IPS-20b (cell line): ENCODE data around the gene BARD1.
A peak's percentile ranks its signal among the peaks of the same experiment; 100 is the strongest.

Source experiments
- H3K27ac ChIP-seq: one replicate; pipeline ENCODE4 v1.5.1; 2013; ENCODE audit warnings: low read length
- H3K27me3 ChIP-seq: 2 replicates; pipeline ENCODE4 v1.6.1; 2013; ENCODE audit warnings: mild to moderate bottlenecking, low read length, inconsistent platforms; ENCODE audit not compliant: insufficient read depth
- H3K36me3 ChIP-seq: 2 replicates; pipeline ENCODE4 v1.6.1; 2013; ENCODE audit warnings: low read depth, mild to moderate bottlenecking, inconsistent platforms, low read length, moderate library complexity; ENCODE audit not compliant: insufficient read depth
- H3K4me1 ChIP-seq: 2 replicates; pipeline ENCODE4 v1.6.1; 2013; ENCODE audit warnings: mild to moderate bottlenecking, control low read depth, inconsistent platforms, low read length, moderate library complexity; ENCODE audit not compliant: insufficient read depth
- H3K4me3 ChIP-seq: 2 replicates; pipeline ENCODE4 v1.5.1; 2013; ENCODE audit warnings: mild to moderate bottlenecking, low read length, inconsistent platforms
- H3K9ac ChIP-seq: 2 replicates; pipeline ENCODE4 v1.6.1; 2013; ENCODE audit warnings: low read depth, mild to moderate bottlenecking, inconsistent platforms, low read length, moderate library complexity
- H3K9me3 ChIP-seq: 2 replicates; pipeline ENCODE4 v1.6.1; 2013; ENCODE audit warnings: mild to moderate bottlenecking, low read depth, low read length, inconsistent platforms; ENCODE audit not compliant: insufficient read depth

The BARD1 gene

DNA sequence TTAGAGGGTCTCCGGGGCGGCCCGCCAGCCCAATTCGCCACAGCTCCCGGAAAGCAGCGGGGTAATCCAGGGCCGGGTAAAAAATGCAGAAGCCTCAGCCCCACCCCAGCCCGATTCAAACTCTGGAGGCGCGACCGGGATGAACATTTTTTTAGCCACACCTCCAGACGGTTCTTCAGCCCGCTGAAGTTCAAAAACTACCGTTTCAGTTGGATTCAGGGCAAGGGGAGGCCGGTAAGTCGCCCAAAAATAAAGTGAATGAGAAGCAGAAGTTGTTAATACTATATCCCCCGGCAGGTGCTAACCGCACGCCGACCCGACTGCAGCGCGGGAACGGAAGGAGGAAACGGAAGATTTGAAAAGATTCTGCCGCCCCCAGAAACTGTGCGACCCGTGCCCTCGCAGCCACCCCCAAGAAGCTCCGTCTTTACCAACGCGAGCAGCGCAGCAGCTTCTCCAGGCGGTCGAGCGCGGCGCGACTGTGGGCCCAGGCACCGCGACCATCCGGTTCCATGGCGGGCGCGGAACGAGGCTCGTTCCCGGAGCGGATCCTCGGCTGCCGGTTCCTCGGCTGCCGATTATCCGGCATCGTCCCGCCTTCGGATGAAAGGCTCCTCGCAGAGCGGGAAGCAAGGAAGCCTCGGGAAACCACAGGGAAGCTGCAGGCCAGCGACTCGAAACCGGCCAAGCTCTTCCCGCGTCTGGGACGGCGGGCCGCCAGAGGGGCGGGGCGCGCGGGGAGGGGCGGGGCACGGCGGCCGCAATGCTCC, at the start of gene BARD1:
TSS of gene BARD1 (minus strand) at position 703 of the 770 bp plus-strand sequence. CDS start at position 589, 114 bp downstream.
- H3K9ac ChIP-seq = peak within 1 kb of the TSS; percentile 94
- peaks cover 12% of the 10 kb centered on the region for H3K27me3 ChIP-seq
- H3K4me3 ChIP-seq = peak within 1 kb of the TSS; percentile 95
- peak within 1 kb of the TSS; percentile 90 for H3K27ac ChIP-seq
- peaks cover 4% of the 10 kb centered on the region; the same call in 1 of the 2 replicates for H3K36me3 ChIP-seq
- no peaks in the 10 kb centered on the region for H3K9me3 ChIP-seq
- peaks cover 25% of the 10 kb centered on the region; the same call in 1 of the 2 replicates for H3K4me1 ChIP-seq

- H3K4me3 ChIP-seq = no peak overlapping the region
- no peaks in the 10 kb centered on the region for H3K9me3 ChIP-seq
- 0 out of 2 replicates have a peak, but pooled peaks cover 3% of the 10 kb centered on the region for H3K4me1 ChIP-seq
- H3K27ac ChIP-seq = no peak overlapping the region
- no peaks in the 10 kb centered on the region for H3K36me3 ChIP-seq
- H3K9ac ChIP-seq = no peak overlapping the region
- H3K27me3 ChIP-seq = no peaks in the 10 kb centered on the region
Measured at GRCh38 chr2:214856137-214856536, 46.7 kb upstream of the BARD1 start.

- Histone ChIP-seq H3K27ac (no peak overlapping the region), H3K36me3 (no peaks in the 10 kb centered on the region), H3K27me3 (no peaks in the 10 kb centered on the region), H3K4me3 (no peak overlapping the region), H3K9me3 (no peaks in the 10 kb centered on the region), H3K9ac (no peak overlapping the region), H3K4me1 (0 out of 2 replicates have a peak, but pooled peaks cover 3% of the 10 kb centered on the region)
Measured at GRCh38 chr2:214853906-214854305, 44.4 kb upstream of the BARD1 start.

DNA sequence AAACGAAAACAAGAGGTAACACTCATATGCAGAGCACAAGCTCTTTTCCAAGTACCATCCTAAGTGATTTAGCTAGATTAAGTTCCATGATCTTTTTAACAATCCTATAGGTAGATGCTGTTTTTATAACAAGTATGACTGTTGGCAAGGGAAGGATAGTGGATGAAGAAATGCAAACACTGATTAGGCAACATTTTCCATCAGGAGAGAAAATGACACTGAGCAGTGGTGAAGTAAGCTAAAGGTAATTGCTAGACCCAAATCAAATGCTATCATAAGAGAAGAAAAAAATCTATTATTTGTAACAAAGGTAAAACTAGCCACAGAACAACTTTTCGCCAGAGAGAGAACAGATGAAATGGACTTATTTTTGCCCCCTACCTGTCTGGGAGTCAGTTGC, 34.3 kb upstream of the BARD1 start:
- H3K27me3 ChIP-seq = no peaks in the 10 kb centered on the region
- H3K27ac ChIP-seq = no peak overlapping the region
- H3K9me3 ChIP-seq = peaks cover 9% of the 10 kb centered on the region
- no peaks in the 10 kb centered on the region for H3K36me3 ChIP-seq
- no peaks in the 10 kb centered on the region for H3K4me1 ChIP-seq
- no peak overlapping the region for H3K9ac ChIP-seq
- H3K4me3 ChIP-seq = no peak overlapping the region

- Histone ChIP-seq H3K9me3 (peaks cover 9% of the 10 kb centered on the region), H3K4me1 (peaks cover 11% of the 10 kb centered on the region; the same call in 1 of the 2 replicates), H3K27ac (no peak overlapping the region), H3K9ac (no peak overlapping the region), H3K4me3 (no peak overlapping the region), H3K27me3 (no peaks in the 10 kb centered on the region), H3K36me3 (no peaks in the 10 kb centered on the region)
Measured at GRCh38 chr2:214839464-214839863, 30.0 kb upstream of the BARD1 start.

GRCh38 chr2:214837466-214837865, 28.0 kb upstream of the BARD1 start:
- no peaks in the 10 kb centered on the region for H3K27me3 ChIP-seq
- peaks cover 9% of the 10 kb centered on the region for H3K9me3 ChIP-seq
- no peaks in the 10 kb centered on the region for H3K36me3 ChIP-seq
- H3K4me1 ChIP-seq = peaks cover 11% of the 10 kb centered on the region; the same call in 1 of the 2 replicates
- H3K27ac ChIP-seq = no peak overlapping the region
- H3K4me3 ChIP-seq = no peak overlapping the region
- H3K9ac ChIP-seq = no peak overlapping the region

DNA sequence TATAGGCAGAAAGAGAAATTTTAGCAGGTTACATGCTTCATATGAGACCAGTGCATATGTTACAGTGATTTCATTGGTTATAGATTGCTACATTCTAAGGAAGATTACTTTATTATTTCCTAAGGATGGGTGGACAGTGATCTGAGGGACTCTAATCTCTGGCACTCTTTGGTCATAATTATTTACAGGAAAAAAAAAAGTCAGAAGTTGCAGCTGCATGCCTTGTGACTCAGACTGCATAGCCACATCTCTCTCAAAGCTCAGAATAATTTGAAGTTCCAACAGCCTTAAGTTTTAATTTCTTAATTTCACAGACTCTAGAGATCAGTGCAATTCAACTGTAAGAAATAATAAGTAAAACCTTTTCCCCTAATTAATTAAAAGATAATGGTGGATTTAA, 27.1 kb upstream of the BARD1 start:
- Histone ChIP-seq H3K4me3 (no peak overlapping the region), H3K27ac (no peak overlapping the region), H3K27me3 (no peaks in the 10 kb centered on the region), H3K36me3 (no peaks in the 10 kb centered on the region), H3K9ac (no peak overlapping the region), H3K4me1 (peaks cover 11% of the 10 kb centered on the region; the same call in 1 of the 2 replicates), H3K9me3 (peaks cover 9% of the 10 kb centered on the region)

- H3K36me3 ChIP-seq = no peaks in the 10 kb centered on the region
- no peak overlapping the region for H3K4me3 ChIP-seq
- no peaks in the 10 kb centered on the region for H3K27me3 ChIP-seq
- no peak overlapping the region for H3K9ac ChIP-seq
- H3K27ac ChIP-seq = no peak overlapping the region
- H3K4me1 ChIP-seq = peaks cover 6% of the 10 kb centered on the region; the same call in 1 of the 2 replicates
- no peaks in the 10 kb centered on the region for H3K9me3 ChIP-seq
Measured at GRCh38 chr2:214830794-214831346, 21.4 kb upstream of the BARD1 start.

DNA sequence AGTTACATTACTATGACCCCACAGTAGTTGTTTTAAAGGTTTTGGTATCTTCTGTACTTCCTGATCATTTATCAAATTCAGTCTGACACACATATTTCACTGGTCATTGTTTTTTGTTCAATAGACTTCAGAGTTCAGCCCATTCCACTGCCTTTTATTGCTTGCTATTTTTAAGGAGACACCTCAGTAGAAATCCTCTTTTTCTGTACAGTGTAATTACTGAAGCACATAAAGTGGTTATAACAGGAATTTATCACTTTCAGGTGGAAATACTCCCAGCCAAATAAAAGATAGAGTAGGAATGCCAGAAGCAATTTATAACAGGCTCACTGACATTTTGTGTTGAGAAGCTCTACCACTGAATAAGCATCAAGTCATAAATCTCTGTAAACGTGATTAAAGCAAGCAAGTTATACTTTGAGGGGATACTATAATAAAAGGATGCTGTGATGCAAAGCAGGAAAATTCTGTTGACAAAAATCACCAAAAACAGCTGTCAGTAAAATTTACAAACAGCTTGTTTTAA, 6.6 kb upstream of the BARD1 start:
- Histone ChIP-seq H3K9ac (no peak overlapping the region), H3K27ac (no peak overlapping the region), H3K4me1 (peaks cover 7% of the 10 kb centered on the region; the same call in 1 of the 2 replicates), H3K36me3 (no peaks in the 10 kb centered on the region), H3K27me3 (peaks cover 4% of the 10 kb centered on the region), H3K9me3 (no peaks in the 10 kb centered on the region), H3K4me3 (no peak overlapping the region)

GRCh38 chr2:214810671-214811070, 1.2 kb upstream of the BARD1 start:
- peak overlapping the region; percentile 82; the same call in 1 of the 2 replicates for H3K9ac ChIP-seq
- H3K4me1 ChIP-seq = peaks cover 19% of the 10 kb centered on the region; the same call in 1 of the 2 replicates
- H3K27ac ChIP-seq = no peak overlapping the region
- H3K27me3 ChIP-seq = peaks cover 12% of the 10 kb centered on the region
- H3K4me3 ChIP-seq = peak overlapping the region; percentile 72; the same call in 1 of the 2 replicates
- H3K36me3 ChIP-seq = peaks cover 4% of the 10 kb centered on the region; the same call in 1 of the 2 replicates
- no peaks in the 10 kb centered on the region for H3K9me3 ChIP-seq

- Histone ChIP-seq H3K27me3 (peaks cover 12% of the 10 kb centered on the region), H3K9me3 (no peaks in the 10 kb centered on the region), H3K4me3 (peak overlapping the region; percentile 95), H3K36me3 (peaks cover 4% of the 10 kb centered on the region; the same call in 1 of the 2 replicates), H3K9ac (peak overlapping the region; percentile 82; the same call in 1 of the 2 replicates), H3K4me1 (peaks cover 22% of the 10 kb centered on the region; the same call in 1 of the 2 replicates), H3K27ac (no peak overlapping the region)
Measured at GRCh38 chr2:214809751-214810564, 475 bp upstream of the BARD1 start.
